Gastrocnemius medialis (tissue), 4 donors: ENCODE measurements around the gene TXNRD1. TPM values are rescaled to one million over a fixed set of nuclear protein-coding genes. Genes with fewer than 3 reads are reported as not detected.

Experiments used
- ATAC-seq, 2 donors: fragments of 150-250 bp; one replicate each; pipeline ENCODE4 v1.9.1; 2016
- DNase-seq, 2 donors: peaks; one replicate each; pipeline ENCODE4 v3.0.0-alpha.2; 2019
- H3K27ac ChIP-seq, 4 donors: fragments of 200-600 bp; sonication (generic); 1 replicate in 1 of 4; 2 replicates in 3 of 4; pipeline ENCODE4 v1.5.1; 2016 to 2018; ENCODE audit warnings: mild to moderate bottlenecking in 2 of 4, moderate library complexity in 1 of 4
- H3K27me3 ChIP-seq, 3 donors: fragments of 200-600 bp; sonication (generic) in 2 of 3; 1 replicate in 1 of 3; 2 replicates in 2 of 3; pipeline versions ENCODE4 v1.5.1 to v1.6.0; 2016 to 2019; ENCODE audit warnings: mild to moderate bottlenecking in 1 of 3, moderate library complexity in 1 of 3
- H3K36me3 ChIP-seq, 2 donors: fragments of 200-600 bp; sonication (generic) in 1 of 2; one replicate each; pipeline ENCODE4 v1.5.1; 2017 to 2018
- H3K4me1 ChIP-seq, 2 donors: fragments of 200-600 bp; sonication (generic) in 1 of 2; one replicate each; pipeline ENCODE4 v1.5.1; 2016 to 2017; ENCODE audit warnings: mild to moderate bottlenecking in 2 of 2
- H3K4me3 ChIP-seq, 4 donors: fragments of 200-600 bp; sonication (generic) in 3 of 4; 1 replicate in 1 of 4; 2 replicates in 3 of 4; pipeline ENCODE4 v1.5.1; 2016 to 2019; ENCODE audit warnings: mild to moderate bottlenecking in 2 of 4
- H3K9me3 ChIP-seq, 3 donors: fragments of 200-600 bp; sonication (generic) in 2 of 3; 1 replicate in 1 of 3; 2 replicates in 2 of 3; pipeline ENCODE4 v1.5.1; 2016 to 2019
- CTCF ChIP-seq, 5 experiments: fragments of 450-650 bp in 3 of 5; fragments of 200-600 bp in 2 of 5; sonication (generic) in 2 of 5; IDR thresholded peaks in 4 of 5; conservative IDR thresholded peaks in 1 of 5; 1 replicate in 4 of 5; 2 replicates in 1 of 5; pipeline ENCODE4 v1.5.1; 2016 to 2019; ENCODE audit warnings: antibody characterized with exemption in 5 of 5, mild to moderate bottlenecking in 3 of 5, moderate library complexity in 3 of 5
- POLR2A ChIP-seq, 2 donors: fragments of 450-650 bp; IDR thresholded peaks; one replicate each; pipeline ENCODE4 v1.6.1; 2017; ENCODE audit warnings: antibody characterized with exemption in 2 of 2, mild to moderate bottlenecking in 2 of 2, moderate library complexity in 2 of 2
- in situ Hi-C, 4 donors: fragments of 200-750 bp; cut with MboI; loops; one replicate each; pipeline versions ENCODE4 v1.15.0 to v1.8.0; 2017; ENCODE audit warnings: low sequenced_read_pairs in 4 of 4
- intact Hi-C: fragments of 100-400 bp; cut with DNase I; formaldehyde crosslinking; loops from one replicate; pipeline ENCODE4 v1.15.1; 2023; ENCODE audit warnings: low total_unique reads
- total RNA-seq, 4 donors: library from RNA; depleted of rRNA; stranded (reverse); fragments of >200 nt; gene quantifications; one replicate each; pipeline versions ENCODE4 v1.1.0 to v1.2.3, GENCODE V29; 2016

Gene TXNRD1
- total RNA-seq, 4 donors from 2014 or later, result 96.6 to 139 (median 118) TPM

DNA sequence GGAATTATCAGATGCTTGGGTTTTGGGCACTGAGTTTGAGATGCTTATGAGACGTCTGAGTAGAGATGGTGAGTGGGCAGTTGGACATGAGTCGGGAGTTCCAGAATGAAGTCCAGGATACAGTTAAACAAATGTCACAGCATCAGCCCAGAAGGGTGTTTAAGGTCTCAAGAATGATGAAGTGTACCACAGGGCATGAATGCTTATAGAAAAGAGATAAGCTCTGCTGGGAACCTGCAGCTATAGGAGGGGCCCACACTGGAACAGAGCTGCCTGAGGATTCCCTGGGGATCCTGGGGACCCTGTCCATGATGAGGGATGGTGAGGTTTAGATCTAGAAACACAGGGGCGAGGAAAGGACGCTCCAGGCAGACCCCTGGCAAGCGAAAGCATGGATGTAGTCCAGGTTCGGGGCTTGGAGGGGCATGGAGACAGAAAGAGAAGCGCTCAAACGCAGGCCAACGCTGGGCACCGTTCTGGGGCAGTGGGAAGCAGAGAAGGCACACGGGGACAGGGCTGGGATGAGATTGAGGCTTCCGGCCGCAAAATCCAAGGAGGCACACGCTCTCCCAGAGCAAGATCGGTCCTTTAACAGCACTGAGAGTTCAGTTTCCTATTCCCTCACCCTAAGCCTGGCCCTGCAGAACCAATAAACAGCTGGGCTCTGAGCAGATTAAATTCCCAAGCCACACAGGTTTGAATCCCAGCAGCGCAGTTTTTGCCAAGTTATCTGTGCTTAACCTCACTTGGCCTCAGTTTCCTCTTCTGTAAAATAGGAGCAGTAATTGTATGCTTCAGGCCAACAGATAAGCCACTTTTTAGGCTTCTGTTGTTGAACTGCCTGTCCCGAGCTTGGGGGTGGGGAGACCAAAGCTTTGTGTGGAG is 140.9 kb downstream of the TXNRD1 start:
- no peak for ATAC-seq
- TF ChIP-seq CTCF (IDR thresholded peaks at IDR 0.05 in 4 of 5, conservative IDR thresholded peaks at IDR 0.05 in 1 of 5) (no peak), POLR2A (IDR thresholded peaks at IDR 0.05) (no peak)
- H3K4me1 ChIP-seq, result no peaks in the 10 kb centered on the region
- in situ Hi-C loops, result loop anchor here in 3 of 4 donors (5.0 to 10.0 kb wide), 2 partner anchors 152 to 154 kb away; no protein-coding TSS in a partner anchor
- H3K36me3 ChIP-seq, result peaks cover 0 to 36% of the 10 kb centered on the region in 2 donors
- intact Hi-C loops, result no loop called here
- H3K27me3 ChIP-seq, result no peaks in the 10 kb centered on the region
- DNase-seq, result no peak
- H3K27ac ChIP-seq, result no peak overlapping the region
- no peak overlapping the region for H3K4me3 ChIP-seq
- no peaks in the 10 kb centered on the region for H3K9me3 ChIP-seq

DNA sequence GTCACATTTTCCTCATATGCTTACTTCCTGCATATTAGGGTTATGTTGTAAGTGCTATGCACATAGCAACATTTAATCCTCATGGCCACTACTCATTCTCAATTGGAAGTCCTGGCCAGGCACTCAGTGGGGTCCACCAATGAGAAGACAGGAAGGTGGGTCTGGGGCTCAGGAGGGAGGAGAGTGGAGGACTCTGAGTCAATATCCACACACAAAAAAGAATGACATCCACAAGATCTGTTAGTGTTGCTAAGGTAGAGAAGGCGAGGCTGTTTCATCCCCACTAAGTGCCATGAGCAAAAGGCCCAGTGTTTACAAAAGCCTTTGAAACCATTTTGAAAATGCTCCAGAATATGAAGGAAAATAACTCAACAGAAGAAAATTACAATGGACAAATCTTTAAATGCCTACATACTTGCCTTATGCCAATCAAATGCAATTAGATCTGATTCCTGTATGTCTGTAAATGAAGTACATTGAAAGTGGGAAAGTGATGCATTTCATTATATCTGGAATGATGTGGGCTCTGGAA is 141.9 kb downstream of the TXNRD1 start:
- Histone ChIP-seq H3K27me3 (no peaks in the 10 kb centered on the region), H3K9me3 (no peaks in the 10 kb centered on the region), H3K27ac (no peak overlapping the region), H3K4me3 (no peak overlapping the region), H3K36me3 (peaks cover 0 to 26% of the 10 kb centered on the region in 2 donors), H3K4me1 (no peaks in the 10 kb centered on the region)
- TF ChIP-seq CTCF (IDR thresholded peaks at IDR 0.05 in 4 of 5, conservative IDR thresholded peaks at IDR 0.05 in 1 of 5), result no peak
- TF ChIP-seq POLR2A (IDR thresholded peaks at IDR 0.05), result no peak
- in situ Hi-C loops, result loop anchor here in 3 of 4 donors (5.0 to 10.0 kb wide), 2 partner anchors 153 to 155 kb away; no protein-coding TSS in a partner anchor
- intact Hi-C loops, result no loop called here
- DNase-seq (no peak), ATAC-seq (no peak)

GRCh38 chr12:104358353-104359003 is 142.9 kb downstream of the TXNRD1 start:
- ATAC-seq (peak; percentile 58 to 60), DNase-seq (peak in 1 of 2 donors; percentile 46)
- in situ Hi-C loops, result loop anchor here in 3 of 4 donors (5.0 to 10.0 kb wide), 2 partner anchors 154 to 156 kb away; no protein-coding TSS in a partner anchor
- Histone ChIP-seq H3K4me1 (no peaks in the 10 kb centered on the region), H3K27ac (no peak overlapping the region), H3K4me3 (no peak overlapping the region), H3K9me3 (no peaks in the 10 kb centered on the region), H3K27me3 (no peaks in the 10 kb centered on the region), H3K36me3 (peaks cover 0 to 17% of the 10 kb centered on the region in 2 donors)
- intact Hi-C loops, result loop anchor here (1.0 kb wide), 2 partner anchors 143 to 157 kb away; partner anchors contain the start of gene TXNRD1
- TF ChIP-seq CTCF (IDR thresholded peaks at IDR 0.05 in 4 of 5, conservative IDR thresholded peaks at IDR 0.05 in 1 of 5) (peak; percentile 64 to 80 (median 69)), POLR2A (IDR thresholded peaks at IDR 0.05) (no peak)

- no peak overlapping the region for H3K27ac ChIP-seq
- intact Hi-C loops (no loop called here), in situ Hi-C loops (loop anchor here in 3 of 4 donors (5.0 to 10.0 kb wide), 2 partner anchors 154 to 157 kb away; no protein-coding TSS in a partner anchor)
- no peak for ATAC-seq
- TF ChIP-seq POLR2A (IDR thresholded peaks at IDR 0.05) (no peak), CTCF (IDR thresholded peaks at IDR 0.05 in 4 of 5, conservative IDR thresholded peaks at IDR 0.05 in 1 of 5) (no peak)
- no peak for DNase-seq
- H3K4me1 ChIP-seq, result no peaks in the 10 kb centered on the region
- H3K9me3 ChIP-seq, result no peaks in the 10 kb centered on the region
- H3K27me3 ChIP-seq, result no peaks in the 10 kb centered on the region
- H3K36me3 ChIP-seq, result peaks cover 0 to 12% of the 10 kb centered on the region in 2 donors
- no peak overlapping the region for H3K4me3 ChIP-seq
Observed at GRCh38 chr12:104359216-104359615, 143.6 kb downstream of the TXNRD1 start.
